Measurements from ENCODE around the gene LSS.

- TF ChIP-seq GATA2 (IDR thresholded peaks at IDR 0.05; ENCODE audit: low read depth, low read length) (no peak), GATA3 (IDR thresholded peaks at IDR 0.05; ENCODE audit: low read depth, low read length) (no peak)
Measured at GRCh38 chr21:46187814-46188213, 40.8 kb downstream of the LSS start.

Measured in SH-SY5Y (cell line).